ENCODE results near the gene LRP3. TPM values are rescaled to one million over a fixed set of nuclear protein-coding genes. Genes with fewer than 3 reads are reported as not detected.
"Not testable (repeated sequence)": the region's sequence is repeated elsewhere in the genome, so short reads cannot be mapped to it uniquely, and the experiment has no call there.

LRP3 gene
- total and polyA plus RNA-seq, 2 donors (not counting 1 experiment from before 2014, with no cell fraction given), result 0.10 TPM; not detected in 1

GRCh38 chr19:33154313-33154712, 39.8 kb upstream of the LRP3 start:
- DNase-seq; H2AFZ ChIP-seq (ENCODE audit: insufficient read depth, low read depth, low read length, poor library complexity, severe bottlenecking); H3K4me2 ChIP-seq (replicated peaks; ENCODE audit: low read depth, low read length, poor library complexity, severe bottlenecking); intact Hi-C loops (cut with micrococcal nuclease); H3K9ac ChIP-seq (ENCODE audit: low read length); H3K4me1 ChIP-seq (ENCODE audit: control insufficient read depth in 2 of 2, insufficient read depth in 2 of 2, low read length in 2 of 2); H3K27ac Mint-ChIP-seq; H3K4me3 Mint-ChIP-seq; H3K27me3 ChIP-seq (replicated peaks in 1 of 4; ENCODE audit: control extremely low read depth in 1 of 4, control insufficient read depth in 3 of 4, insufficient read depth in 4 of 4, low read length in 3 of 4); H3K36me3 ChIP-seq (replicated peaks in 1 of 2; ENCODE audit: control extremely low read depth in 1 of 2, control insufficient read depth in 1 of 2, extremely low read depth in 1 of 2, insufficient read depth in 2 of 2, low read length in 1 of 2); H3K27me3 Mint-ChIP-seq; H4K20me1 ChIP-seq (ENCODE audit: control insufficient read depth, insufficient read depth, low read length, poor library complexity, severe bottlenecking); H3K9me3 Mint-ChIP-seq (ENCODE audit: insufficient read depth); H3K4me3 ChIP-seq (ENCODE audit: control extremely low read depth in 1 of 5, extremely low read depth in 1 of 5, insufficient read depth in 1 of 5, low read depth in 2 of 5, low read length in 4 of 5); POLR2A ChIA-PET; ATAC-seq (ENCODE audit: low read depth); H3K27ac ChIP-seq (ENCODE audit: low read length in 2 of 2); CTCF ChIA-PET; H3K4me1 Mint-ChIP-seq; H3K79me2 ChIP-seq (ENCODE audit: control insufficient read depth, insufficient read depth, low read length); H3K9me3 ChIP-seq (ENCODE audit: control extremely low read depth in 1 of 3, control insufficient read depth in 2 of 3, insufficient read depth in 1 of 3, low read length in 2 of 3): not testable (repeated sequence)
- WGBS (ENCODE audit: insufficient coverage), result 87% methylated on average over 3 of the region's 6 CpGs

- DNase-seq (no peak), ATAC-seq (ENCODE audit: low read depth) (no peak)
- H3K27ac ChIP-seq (ENCODE audit: low read length in 2 of 2), result no peak overlapping the region
- no peak overlapping the region for H3K4me3 Mint-ChIP-seq
- H3K9me3 Mint-ChIP-seq (ENCODE audit: insufficient read depth), result no peaks in the 10 kb centered on the region
- H3K79me2 ChIP-seq (ENCODE audit: control insufficient read depth, insufficient read depth, low read length), result no peaks in the 10 kb centered on the region
- peaks cover 4% of the 10 kb centered on the region for H3K4me1 Mint-ChIP-seq
- H3K27ac Mint-ChIP-seq, result no peak overlapping the region
- H3K36me3 ChIP-seq (replicated peaks in 1 of 2; ENCODE audit: control extremely low read depth in 1 of 2, control insufficient read depth in 1 of 2, extremely low read depth in 1 of 2, insufficient read depth in 2 of 2, low read length in 1 of 2), result no peaks in the 10 kb centered on the region
- CTCF ChIA-PET, result no interaction called here
- H2AFZ ChIP-seq (ENCODE audit: insufficient read depth, low read depth, low read length, poor library complexity, severe bottlenecking), result no peak overlapping the region
- 83% methylated on average over 5 of the region's 5 CpGs for WGBS (ENCODE audit: insufficient coverage)
- no peak overlapping the region for H3K9ac ChIP-seq (ENCODE audit: low read length)
- intact Hi-C loops (cut with micrococcal nuclease), result no loop called here
- TF ChIP-seq EZH2 (IDR thresholded peaks at IDR 0.05; ENCODE audit: borderline replicate concordance, insufficient read depth, low read depth, low read length, poor library complexity, severe bottlenecking), result no peak
- TF ChIP-seq CTCF (IDR thresholded peaks at IDR 0.05), result no peak
- H3K27me3 Mint-ChIP-seq, result peaks cover 4% of the 10 kb centered on the region
- H3K4me3 ChIP-seq (ENCODE audit: control extremely low read depth in 1 of 5, extremely low read depth in 1 of 5, insufficient read depth in 1 of 5, low read depth in 2 of 5, low read length in 4 of 5), result no peak overlapping the region
- H3K4me1 ChIP-seq (ENCODE audit: control insufficient read depth in 2 of 2, insufficient read depth in 2 of 2, low read length in 2 of 2), result peaks cover 0 to 4% of the 10 kb centered on the region in 2 donors
- no peak overlapping the region for H3K4me2 ChIP-seq (replicated peaks; ENCODE audit: low read depth, low read length, poor library complexity, severe bottlenecking)
- peaks cover 0 to 1% (median 0%) of the 10 kb centered on the region in 3 donors for H3K9me3 ChIP-seq (ENCODE audit: control extremely low read depth in 1 of 3, control insufficient read depth in 2 of 3, insufficient read depth in 1 of 3, low read length in 2 of 3)
- H4K20me1 ChIP-seq (ENCODE audit: control insufficient read depth, insufficient read depth, low read length, poor library complexity, severe bottlenecking), result no peaks in the 10 kb centered on the region
- H3K27me3 ChIP-seq (replicated peaks in 1 of 4; ENCODE audit: control extremely low read depth in 1 of 4, control insufficient read depth in 3 of 4, insufficient read depth in 4 of 4, low read length in 3 of 4), result peaks cover 0 to 2% (median 0%) of the 10 kb centered on the region in 4 experiments
- POLR2A ChIA-PET, result no interaction called here
Observed at GRCh38 chr19:33156334-33156733, 37.8 kb upstream of the LRP3 start.

All from B cell (primary cell).